ENCODE results near the gene INMT.

INMT gene

GRCh38 chr7:30752979-30753378 lies 1.0 kb downstream of the INMT start:
- DNase-seq: no peak

- no peak for DNase-seq
These were observed 2.5 kb downstream of the INMT start for GRCh38 chr7:30754315-30754877.

- no peak for DNase-seq
These were observed 3.6 kb downstream of the INMT start for GRCh38 chr7:30755384-30756154.

- no peak for DNase-seq
These were observed 5.4 kb downstream of the INMT start for GRCh38 chr7:30757342-30757692.

- no peak for DNase-seq
These were observed 8.7 kb downstream of the INMT start for GRCh38 chr7:30760514-30761213.

- DNase-seq: no peak
These were observed 9.6 kb downstream of the INMT start for GRCh38 chr7:30761214-30762156.

GRCh38 chr7:30764030-30764975 lies 12.4 kb downstream of the INMT start:
- no peak for DNase-seq

GRCh38 chr7:30765408-30765807 lies 13.5 kb downstream of the INMT start:
- DNase-seq: no peak

- DNase-seq: no peak
These were observed 18.9 kb downstream of the INMT start for GRCh38 chr7:30770845-30771173.

- DNase-seq: peak in 4 of 5 experiments; percentile 37 to 80 (median 58)
These were observed 19.4 kb downstream of the INMT start, which contains the start of gene MINDY4 for GRCh38 chr7:30771174-30771879. Gene MINDY4, plus strand, starts transcription at chr7:30771417. Its CDS starts 77 bp downstream, at chr7:30771494.

- DNase-seq: peak in 1 of 5 experiments; percentile 37
These were observed 20.0 kb downstream of the INMT start for GRCh38 chr7:30771880-30772425.

- DNase-seq: no peak
These were observed 21.0 kb downstream of the INMT start for GRCh38 chr7:30772984-30773383.

GRCh38 chr7:30775992-30776391 lies 24.1 kb downstream of the INMT start:
- no peak for DNase-seq

- no peak for DNase-seq
These were observed 25.0 kb downstream of the INMT start for GRCh38 chr7:30776971-30777370.

- no peak for DNase-seq
These were observed 26.5 kb downstream of the INMT start for GRCh38 chr7:30778255-30779025.

GRCh38 chr7:30779574-30779973 lies 27.6 kb downstream of the INMT start:
- DNase-seq: no peak

- DNase-seq: no peak
These were observed 29.0 kb downstream of the INMT start for GRCh38 chr7:30780941-30781340.

- DNase-seq: no peak
These were observed 30.8 kb downstream of the INMT start for GRCh38 chr7:30782690-30783089.

GRCh38 chr7:30785786-30786185 lies 33.9 kb downstream of the INMT start:
- no peak for DNase-seq

GRCh38 chr7:30787486-30787885 lies 35.6 kb downstream of the INMT start:
- DNase-seq: no peak
